ENCODE data around the gene DDX6.
"Not testable (repeated sequence)": the region's sequence is repeated elsewhere in the genome, so short reads cannot be mapped to it uniquely, and the experiment has no call there.

DNA sequence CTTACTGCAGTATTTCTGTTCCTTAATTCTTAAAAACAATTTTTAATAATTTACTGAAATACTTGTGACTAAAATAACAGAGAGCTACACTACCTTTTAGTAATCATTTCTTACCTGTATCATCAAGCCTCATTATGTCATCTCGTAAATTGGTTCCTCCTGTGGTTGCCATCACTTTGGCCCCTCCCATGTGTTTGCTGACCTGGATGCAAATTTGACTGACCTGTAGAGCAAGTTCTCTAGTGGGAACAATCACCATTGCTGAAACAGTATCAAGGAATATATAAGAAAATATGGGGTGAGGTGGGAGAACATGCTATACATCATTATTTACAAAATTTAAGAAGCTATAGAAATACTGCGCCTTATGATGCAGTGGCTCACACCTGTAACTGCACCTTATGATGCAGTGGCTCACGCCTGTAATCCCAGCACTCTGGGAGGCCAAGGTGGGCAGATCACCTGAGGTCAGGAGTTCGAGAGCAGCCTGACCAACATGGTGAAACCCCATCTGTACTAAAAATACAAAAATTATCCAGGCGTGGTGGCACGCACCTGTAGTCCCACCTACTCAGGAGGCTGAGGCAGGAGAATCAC is 25.8 kb downstream of the DDX6 start:
- TF ChIP-seq, protein P1, sequence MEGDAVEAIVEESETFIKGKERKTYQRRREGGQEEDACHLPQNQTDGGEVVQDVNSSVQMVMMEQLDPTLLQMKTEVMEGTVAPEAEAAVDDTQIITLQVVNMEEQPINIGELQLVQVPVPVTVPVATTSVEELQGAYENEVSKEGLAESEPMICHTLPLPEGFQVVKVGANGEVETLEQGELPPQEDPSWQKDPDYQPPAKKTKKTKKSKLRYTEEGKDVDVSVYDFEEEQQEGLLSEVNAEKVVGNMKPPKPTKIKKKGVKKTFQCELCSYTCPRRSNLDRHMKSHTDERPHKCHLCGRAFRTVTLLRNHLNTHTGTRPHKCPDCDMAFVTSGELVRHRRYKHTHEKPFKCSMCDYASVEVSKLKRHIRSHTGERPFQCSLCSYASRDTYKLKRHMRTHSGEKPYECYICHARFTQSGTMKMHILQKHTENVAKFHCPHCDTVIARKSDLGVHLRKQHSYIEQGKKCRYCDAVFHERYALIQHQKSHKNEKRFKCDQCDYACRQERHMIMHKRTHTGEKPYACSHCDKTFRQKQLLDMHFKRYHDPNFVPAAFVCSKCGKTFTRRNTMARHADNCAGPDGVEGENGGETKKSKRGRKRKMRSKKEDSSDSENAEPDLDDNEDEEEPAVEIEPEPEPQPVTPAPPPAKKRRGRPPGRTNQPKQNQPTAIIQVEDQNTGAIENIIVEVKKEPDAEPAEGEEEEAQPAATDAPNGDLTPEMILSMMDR (IDR thresholded peaks at IDR 0.05 in 2 of 3, conservative IDR thresholded peaks at IDR 0.05 in 1 of 3; ENCODE audit: control insufficient read depth in 2 of 3, extremely low read depth in 1 of 3, insufficient read depth in 1 of 3, low read depth in 3 of 3, low read length in 3 of 3), result not testable (repeated sequence)
- TF ChIP-seq CHD4 (IDR thresholded peaks at IDR 0.05); CHD2 (IDR thresholded peaks at IDR 0.05; ENCODE audit: borderline replicate concordance, low read depth, low read length); MTA3 (IDR thresholded peaks at IDR 0.05; ENCODE audit: borderline replicate concordance, low read length); CBFB (IDR thresholded peaks at IDR 0.05; ENCODE audit: low read depth); EZH2 (IDR thresholded peaks at IDR 0.05; ENCODE audit: borderline replicate concordance, control insufficient read depth, low read depth, low read length); RBBP5 (conservative IDR thresholded peaks at IDR 0.05); POLR2A (IDR thresholded peaks at IDR 0.05; ENCODE audit: low read depth, low read length); RFX5 (IDR thresholded peaks at IDR 0.05; ENCODE audit: low read depth, low read length): not testable (repeated sequence)
- TF ChIP-seq, protein P2, sequence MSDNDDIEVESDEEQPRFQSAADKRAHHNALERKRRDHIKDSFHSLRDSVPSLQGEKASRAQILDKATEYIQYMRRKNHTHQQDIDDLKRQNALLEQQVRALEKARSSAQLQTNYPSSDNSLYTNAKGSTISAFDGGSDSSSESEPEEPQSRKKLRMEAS (IDR thresholded peaks at IDR 0.05; ENCODE audit: low read depth, low read length), result not testable (repeated sequence)
- TF ChIP-seq, protein P3, sequence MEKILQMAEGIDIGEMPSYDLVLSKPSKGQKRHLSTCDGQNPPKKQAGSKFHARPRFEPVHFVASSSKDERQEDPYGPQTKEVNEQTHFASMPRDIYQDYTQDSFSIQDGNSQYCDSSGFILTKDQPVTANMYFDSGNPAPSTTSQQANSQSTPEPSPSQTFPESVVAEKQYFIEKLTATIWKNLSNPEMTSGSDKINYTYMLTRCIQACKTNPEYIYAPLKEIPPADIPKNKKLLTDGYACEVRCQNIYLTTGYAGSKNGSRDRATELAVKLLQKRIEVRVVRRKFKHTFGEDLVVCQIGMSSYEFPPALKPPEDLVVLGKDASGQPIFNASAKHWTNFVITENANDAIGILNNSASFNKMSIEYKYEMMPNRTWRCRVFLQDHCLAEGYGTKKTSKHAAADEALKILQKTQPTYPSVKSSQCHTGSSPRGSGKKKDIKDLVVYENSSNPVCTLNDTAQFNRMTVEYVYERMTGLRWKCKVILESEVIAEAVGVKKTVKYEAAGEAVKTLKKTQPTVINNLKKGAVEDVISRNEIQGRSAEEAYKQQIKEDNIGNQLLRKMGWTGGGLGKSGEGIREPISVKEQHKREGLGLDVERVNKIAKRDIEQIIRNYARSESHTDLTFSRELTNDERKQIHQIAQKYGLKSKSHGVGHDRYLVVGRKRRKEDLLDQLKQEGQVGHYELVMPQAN (conservative IDR thresholded peaks at IDR 0.05), result not testable (repeated sequence)
